ENCODE measurements around the gene ST3GAL5. TPM values are rescaled to one million over a fixed set of nuclear protein-coding genes. Genes with fewer than 3 reads are reported as not detected.

ST3GAL5 gene
- total RNA-seq, 2 donors from 2014 or later: 5.5 to 20.4 TPM

DNA sequence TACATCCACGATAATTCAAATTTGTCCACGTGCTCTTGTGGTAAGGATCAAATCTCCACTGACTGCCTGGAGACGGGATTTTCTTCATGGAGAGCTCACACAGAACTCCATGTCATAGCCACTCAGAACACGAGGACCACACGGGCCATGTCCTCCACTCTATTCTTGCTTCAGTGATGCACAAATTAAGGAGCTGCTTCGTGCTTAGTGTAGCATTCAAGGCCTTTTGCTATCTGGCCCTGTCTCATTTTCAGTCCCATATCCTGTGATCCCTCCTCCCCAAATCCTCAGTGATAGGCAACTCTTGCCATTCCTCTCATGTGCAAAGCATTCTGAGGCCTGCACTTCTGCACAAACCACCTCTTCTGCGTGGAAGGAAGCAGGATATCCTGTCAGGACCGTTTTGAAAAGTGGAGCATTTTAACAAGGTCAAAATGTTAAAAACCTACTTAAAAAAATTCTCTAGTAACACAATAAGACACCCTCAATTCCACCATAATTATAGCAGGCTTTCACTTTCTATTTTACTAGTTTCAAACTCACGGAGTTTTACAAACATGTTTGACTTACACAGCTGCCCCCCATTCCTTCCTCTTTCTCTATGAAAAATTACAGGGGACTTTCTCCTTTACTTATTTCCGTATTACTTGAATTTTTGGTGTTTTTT is 35.2 kb downstream of the ST3GAL5 start:
- TF ChIP-seq CTCF (IDR thresholded peaks at IDR 0.05): no peak
- Histone ChIP-seq H3K27ac (peak overlapping the region in 1 of 2 donors; percentile 39), H3K4me1 (peaks cover 0 to 3% of the 10 kb centered on the region in 2 donors), H3K27me3 (no peaks in the 10 kb centered on the region), H3K9me3 (no peaks in the 10 kb centered on the region), H3K36me3 (no peaks in the 10 kb centered on the region), H3K4me3 (no peak overlapping the region)
- DNase-seq (ENCODE audit: low spot score): no peak

DNA sequence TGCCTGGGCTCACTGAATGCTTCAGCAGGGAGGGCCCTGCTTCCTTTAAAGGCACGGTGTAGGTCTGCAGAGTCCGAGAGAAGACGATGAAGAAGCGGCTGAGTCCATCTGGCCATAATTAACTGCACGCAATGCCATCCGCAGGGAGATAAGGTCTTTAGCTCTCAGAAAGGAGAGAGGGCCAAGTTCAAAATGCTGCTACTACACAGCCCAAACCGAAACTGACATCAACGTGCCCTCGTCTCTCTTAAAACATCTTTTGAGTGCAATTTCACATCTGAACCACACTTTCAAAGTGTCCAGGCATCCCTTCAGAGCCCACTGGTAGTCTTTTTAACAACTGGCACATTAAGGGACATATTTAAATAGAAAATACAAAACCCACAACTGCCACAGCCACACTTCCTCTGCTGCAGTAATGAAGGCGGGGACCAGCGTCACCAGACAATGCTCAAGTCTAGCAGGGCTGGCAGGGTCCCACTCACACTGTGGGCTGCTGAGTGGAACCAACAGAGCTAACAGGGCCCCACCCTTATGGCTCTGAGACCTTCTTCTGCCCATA is 35.8 kb downstream of the ST3GAL5 start:
- no peaks in the 10 kb centered on the region for H3K36me3 ChIP-seq
- H3K27me3 ChIP-seq: no peaks in the 10 kb centered on the region
- peaks cover 0 to 3% of the 10 kb centered on the region in 2 donors for H3K4me1 ChIP-seq
- no peak overlapping the region for H3K4me3 ChIP-seq
- no peak overlapping the region for H3K27ac ChIP-seq
- no peak for TF ChIP-seq CTCF (IDR thresholded peaks at IDR 0.05)
- H3K9me3 ChIP-seq: no peaks in the 10 kb centered on the region
- peak; percentile 64 for DNase-seq (ENCODE audit: low spot score)

DNA sequence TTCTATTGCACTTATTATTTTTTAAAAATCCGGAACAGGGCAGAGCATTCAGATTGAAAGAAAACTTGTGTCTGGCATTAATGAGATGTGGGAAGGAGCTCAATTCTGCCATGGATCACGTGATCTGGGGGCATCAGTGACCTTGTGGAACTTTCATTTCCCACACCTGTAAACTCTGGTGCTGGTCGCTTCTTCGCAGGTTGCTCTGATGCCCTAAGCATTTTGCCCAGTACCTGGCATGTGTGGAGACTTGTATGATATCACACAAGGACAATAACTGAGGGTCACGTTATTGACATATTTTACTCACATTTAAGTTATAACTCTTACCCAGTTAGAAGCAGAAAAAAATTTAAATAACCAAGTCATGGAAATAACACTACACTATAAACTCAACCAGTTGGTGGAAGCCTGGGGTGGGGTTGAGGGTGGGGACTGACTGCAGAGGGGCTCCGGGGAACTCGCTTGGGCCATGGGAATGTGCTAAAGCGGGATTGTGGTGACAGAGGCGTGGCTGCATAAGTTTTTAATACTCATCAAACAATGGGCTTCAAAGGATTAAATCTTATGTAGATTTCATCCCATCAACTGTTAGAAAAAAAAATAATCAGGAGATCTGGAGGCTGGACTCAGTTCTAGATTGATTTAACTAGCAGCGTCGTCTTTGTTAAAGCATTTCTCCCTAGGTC is 36.5 kb downstream of the ST3GAL5 start:
- Histone ChIP-seq H3K27ac (no peak overlapping the region), H3K4me1 (peaks cover 0 to 3% of the 10 kb centered on the region in 2 donors), H3K9me3 (no peaks in the 10 kb centered on the region), H3K4me3 (no peak overlapping the region), H3K36me3 (no peaks in the 10 kb centered on the region), H3K27me3 (no peaks in the 10 kb centered on the region)
- peak; percentile 23 for DNase-seq (ENCODE audit: low spot score)
- no peak for TF ChIP-seq CTCF (IDR thresholded peaks at IDR 0.05)

DNA sequence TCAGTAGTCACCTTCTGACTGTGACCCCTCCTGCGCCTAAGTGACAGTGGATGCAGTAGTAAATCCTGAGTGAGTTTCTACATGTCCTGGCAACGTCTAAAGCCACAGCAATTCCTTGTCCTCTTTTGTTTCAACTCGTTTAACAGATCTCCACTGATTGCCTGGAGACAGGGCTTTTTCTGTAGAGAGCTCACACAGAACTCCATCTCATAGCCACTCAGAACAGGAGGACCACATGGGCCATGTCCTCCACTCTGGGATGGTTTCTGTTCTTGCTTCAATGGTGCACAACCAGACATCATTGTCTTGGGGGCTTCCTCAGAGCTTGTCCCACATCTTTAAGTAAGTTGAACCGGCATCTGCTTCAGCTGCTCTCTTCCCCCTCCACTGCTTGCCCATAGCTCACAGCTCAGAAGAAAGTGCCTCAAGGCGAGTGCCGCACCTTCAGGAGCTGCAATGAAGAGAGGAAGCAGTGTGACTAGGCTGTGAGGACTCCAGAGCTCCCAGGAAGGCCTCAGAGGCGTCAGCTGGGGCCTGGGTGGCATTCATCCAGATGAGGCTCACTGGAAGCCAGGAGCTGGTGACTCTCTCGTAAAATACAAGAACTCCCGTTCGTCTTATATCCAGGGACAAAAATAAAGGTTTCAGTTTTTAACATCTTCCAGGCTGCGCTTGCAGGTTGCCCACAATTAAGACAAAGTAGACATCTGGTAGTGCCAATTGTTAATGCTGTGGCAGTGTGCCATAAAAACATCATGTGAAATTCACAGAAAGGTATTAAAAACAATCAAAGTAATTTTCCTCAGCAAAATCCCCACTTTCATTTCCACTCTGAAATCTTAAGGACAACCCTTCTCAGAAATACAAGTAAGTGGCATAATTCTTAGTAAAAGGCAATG is 37.3 kb downstream of the ST3GAL5 start:
- Histone ChIP-seq H3K27me3 (no peaks in the 10 kb centered on the region), H3K36me3 (no peaks in the 10 kb centered on the region), H3K27ac (no peak overlapping the region), H3K4me1 (peaks cover 0 to 3% of the 10 kb centered on the region in 2 donors), H3K4me3 (no peak overlapping the region), H3K9me3 (no peaks in the 10 kb centered on the region)
- TF ChIP-seq CTCF (IDR thresholded peaks at IDR 0.05): no peak
- DNase-seq (ENCODE audit: low spot score): peak; percentile 59

GRCh38 chr2:85850451-85850850 is 38.3 kb downstream of the ST3GAL5 start:
- Histone ChIP-seq H3K36me3 (no peaks in the 10 kb centered on the region), H3K27ac (no peak overlapping the region)
- no peak for TF ChIP-seq CTCF (IDR thresholded peaks at IDR 0.05)

More at GRCh38 chr2:85850451-85850850, 38.3 kb downstream of the ST3GAL5 start:
- H3K27me3 ChIP-seq: no peaks in the 10 kb centered on the region
- no peaks in the 10 kb centered on the region for H3K9me3 ChIP-seq
- H3K4me1 ChIP-seq: peaks cover 0 to 3% of the 10 kb centered on the region in 2 donors
- no peak overlapping the region for H3K4me3 ChIP-seq
- DNase-seq (ENCODE audit: low spot score): peak; percentile 50
